ENCODE results near the gene TLK1. TPM values are rescaled to one million over a fixed set of nuclear protein-coding genes. Genes with fewer than 3 reads are reported as not detected.

TLK1 gene
- total RNA-seq, 2 donors from 2014 or later, result 85.4 to 85.8 TPM

- H3K9me3 Mint-ChIP-seq, result no peaks in the 10 kb centered on the region
- peaks cover 83% of the 10 kb centered on the region for H3K36me3 Mint-ChIP-seq (ENCODE audit: low read depth)
- H3K36me3 ChIP-seq (ENCODE audit: control insufficient read depth, insufficient read depth, low read length), result peaks cover 91% of the 10 kb centered on the region
- H3K27me3 ChIP-seq (ENCODE audit: control insufficient read depth, insufficient read depth, low read length, poor library complexity, severe bottlenecking), result no peaks in the 10 kb centered on the region
- no peaks in the 10 kb centered on the region for H3K9me3 ChIP-seq (ENCODE audit: control insufficient read depth, low read length)
- H3K27ac Mint-ChIP-seq, result no peak overlapping the region
- no peak for TF ChIP-seq CTCF (conservative IDR thresholded peaks at IDR 0.05)
- no peak overlapping the region for H3K9ac ChIP-seq (ENCODE audit: extremely low read depth, low read length, poor library complexity, severe bottlenecking)
- H3K27ac ChIP-seq (ENCODE audit: low read depth, low read length), result no peak overlapping the region
- no peaks in the 10 kb centered on the region for H3K4me1 ChIP-seq (ENCODE audit: control insufficient read depth, insufficient read depth, low read length)
- H3K4me3 ChIP-seq (ENCODE audit: low read length), result no peak overlapping the region
- DNase-seq, result no peak
- H3K4me3 Mint-ChIP-seq, result no peak overlapping the region
- 85% methylated on average over 4 of the region's 4 CpGs for WGBS, 2 experiments (ENCODE audit: insufficient coverage in 1 of 2, insufficient read length in 1 of 2)
- peaks cover 16% of the 10 kb centered on the region for H3K4me1 Mint-ChIP-seq
- H3K27me3 Mint-ChIP-seq (ENCODE audit: insufficient read depth), result no peaks in the 10 kb centered on the region
Measured at GRCh38 chr2:170953941-170954340, 206.8 kb downstream of the TLK1 start.

- Histone ChIP-seq H3K36me3 (ENCODE audit: control insufficient read depth, insufficient read depth, low read length) (peaks cover 74% of the 10 kb centered on the region), H3K27ac (ENCODE audit: low read depth, low read length) (no peak overlapping the region), H3K4me3 (ENCODE audit: low read length) (no peak overlapping the region), H3K9ac (ENCODE audit: extremely low read depth, low read length, poor library complexity, severe bottlenecking) (no peak overlapping the region), H3K9me3 (ENCODE audit: control insufficient read depth, low read length) (no peaks in the 10 kb centered on the region), H3K27me3 (ENCODE audit: control insufficient read depth, insufficient read depth, low read length, poor library complexity, severe bottlenecking) (no peaks in the 10 kb centered on the region), H3K4me1 (ENCODE audit: control insufficient read depth, insufficient read depth, low read length) (no peaks in the 10 kb centered on the region)
- TF ChIP-seq CTCF (conservative IDR thresholded peaks at IDR 0.05), result no peak
- no peak overlapping the region for H3K27ac Mint-ChIP-seq
- H3K4me1 Mint-ChIP-seq, result peaks cover 18% of the 10 kb centered on the region
- DNase-seq, result no peak
- no peaks in the 10 kb centered on the region for H3K9me3 Mint-ChIP-seq
- no peak overlapping the region for H3K4me3 Mint-ChIP-seq
- 92 to 100% methylated on average over 3 to 4 of the region's 4 CpGs for WGBS, 2 experiments (ENCODE audit: insufficient coverage in 1 of 2, insufficient read length in 1 of 2)
- no peaks in the 10 kb centered on the region for H3K27me3 Mint-ChIP-seq (ENCODE audit: insufficient read depth)
- H3K36me3 Mint-ChIP-seq (ENCODE audit: low read depth), result peaks cover 58% of the 10 kb centered on the region
Measured at GRCh38 chr2:170950221-170950761, 210.4 kb downstream of the TLK1 start.

DNA sequence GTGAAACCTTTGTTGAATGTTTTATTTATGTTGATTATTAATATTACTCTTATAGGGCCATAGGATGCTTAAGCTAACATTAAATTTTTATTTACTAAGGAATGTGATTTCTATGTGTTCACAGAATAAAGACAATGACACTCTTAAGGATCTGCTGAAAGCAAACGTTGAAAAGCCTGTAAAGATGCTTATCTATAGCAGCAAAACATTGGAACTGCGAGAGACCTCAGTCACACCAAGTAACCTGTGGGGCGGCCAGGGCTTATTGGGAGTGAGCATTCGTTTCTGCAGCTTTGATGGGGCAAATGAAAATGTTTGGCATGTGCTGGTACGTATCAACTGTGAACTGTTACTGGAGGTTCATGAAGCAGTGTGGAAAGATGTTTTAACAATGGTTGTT lies 211.3 kb downstream of the TLK1 start:
- H3K9ac ChIP-seq (ENCODE audit: extremely low read depth, low read length, poor library complexity, severe bottlenecking), result no peak overlapping the region
- DNase-seq, result no peak
- H3K27ac Mint-ChIP-seq, result no peak overlapping the region
- H3K27ac ChIP-seq (ENCODE audit: low read depth, low read length), result no peak overlapping the region
- no peaks in the 10 kb centered on the region for H3K27me3 Mint-ChIP-seq (ENCODE audit: insufficient read depth)
- TF ChIP-seq CTCF (conservative IDR thresholded peaks at IDR 0.05), result no peak
- H3K4me3 ChIP-seq (ENCODE audit: low read length), result no peak overlapping the region
- H3K36me3 ChIP-seq (ENCODE audit: control insufficient read depth, insufficient read depth, low read length), result peaks cover 66% of the 10 kb centered on the region
- peaks cover 12% of the 10 kb centered on the region for H3K4me1 Mint-ChIP-seq
- WGBS, 2 experiments (ENCODE audit: insufficient coverage in 1 of 2, insufficient read length in 1 of 2), result 86 to 92% methylated on average over 5 of the region's 5 CpGs
- H3K27me3 ChIP-seq (ENCODE audit: control insufficient read depth, insufficient read depth, low read length, poor library complexity, severe bottlenecking), result no peaks in the 10 kb centered on the region
- no peaks in the 10 kb centered on the region for H3K4me1 ChIP-seq (ENCODE audit: control insufficient read depth, insufficient read depth, low read length)
- H3K4me3 Mint-ChIP-seq, result no peak overlapping the region
- no peaks in the 10 kb centered on the region for H3K9me3 Mint-ChIP-seq
- no peaks in the 10 kb centered on the region for H3K9me3 ChIP-seq (ENCODE audit: control insufficient read depth, low read length)
- peaks cover 50% of the 10 kb centered on the region for H3K36me3 Mint-ChIP-seq (ENCODE audit: low read depth)

Data from endodermal cell (in vitro differentiated cells).